Activated B cell treated with CpG ODN at 0.5 μM for 24 hours (primary cell): Measurements from ENCODE around the gene ACD. TPM values are rescaled to one million over a fixed set of nuclear protein-coding genes. Genes with fewer than 3 reads are reported as not detected.

Source experiments
- ATAC-seq: fragments of 200-7000 bp; cut with Tn5 transposase; one replicate; pipeline ENCODE4 v1.10.0; 2021; ENCODE audit warnings: low read depth, mild to moderate bottlenecking, moderate library complexity
- CTCF ChIA-PET: fragments of 350-600 bp; sonication (Branson Sonifier 250); formaldehyde crosslinking; loops from one replicate; lab custom pipeline; 2021; ENCODE audit warnings: antibody characterized with exemption; lab: Charles Lee
- POLR2A ChIA-PET: fragments of 350-600 bp; sonication (Branson Sonifier 250); formaldehyde crosslinking; loops from one replicate; lab custom pipeline; 2021; ENCODE audit warnings: antibody characterized with exemption; lab: Charles Lee
- DNase-seq: peaks from one replicate; pipeline ENCODE4 v3.0.0; 2022
- H3K27ac Mint-ChIP-seq: one replicate; pipeline ENCODE4 v1.8.0; 2020; ENCODE audit warnings: mixed read lengths
- H3K27me3 Mint-ChIP-seq: one replicate; pipeline ENCODE4 v1.8.0; 2021; ENCODE audit warnings: mixed read lengths
- H3K36me3 Mint-ChIP-seq: one replicate; pipeline ENCODE4 v1.8.0; 2021; ENCODE audit warnings: low read depth, mixed read lengths
- H3K4me1 Mint-ChIP-seq: one replicate; pipeline ENCODE4 v1.8.0; 2021; ENCODE audit warnings: mixed read lengths
- H3K4me3 Mint-ChIP-seq: one replicate; pipeline ENCODE4 v1.8.0; 2020; ENCODE audit warnings: mild to moderate bottlenecking, mixed read lengths
- H3K9me3 Mint-ChIP-seq: one replicate; pipeline ENCODE4 v1.8.0; 2020; ENCODE audit warnings: mixed read lengths
- intact Hi-C: fragments of 100-400 bp; cut with micrococcal nuclease; formaldehyde crosslinking; loops from one replicate; pipeline ENCODE4 v1.15.1; 2024
- total RNA-seq: library from RNA; stranded (reverse); gene quantifications from 2 replicates; pipeline ENCODE4 v1.2.3, GENCODE V29; 2022
- TF ChIP-seq, protein P1 (sequence below): fragments of 200-600 bp; IDR thresholded peaks from one replicate; pipeline ENCODE4 v1.8.0; 2022; ENCODE audit warnings: antibody characterized with exemption, mild to moderate bottlenecking

ACD gene
- total RNA-seq, 1 donor from 2014 or later: 38.2 TPM

DNA sequence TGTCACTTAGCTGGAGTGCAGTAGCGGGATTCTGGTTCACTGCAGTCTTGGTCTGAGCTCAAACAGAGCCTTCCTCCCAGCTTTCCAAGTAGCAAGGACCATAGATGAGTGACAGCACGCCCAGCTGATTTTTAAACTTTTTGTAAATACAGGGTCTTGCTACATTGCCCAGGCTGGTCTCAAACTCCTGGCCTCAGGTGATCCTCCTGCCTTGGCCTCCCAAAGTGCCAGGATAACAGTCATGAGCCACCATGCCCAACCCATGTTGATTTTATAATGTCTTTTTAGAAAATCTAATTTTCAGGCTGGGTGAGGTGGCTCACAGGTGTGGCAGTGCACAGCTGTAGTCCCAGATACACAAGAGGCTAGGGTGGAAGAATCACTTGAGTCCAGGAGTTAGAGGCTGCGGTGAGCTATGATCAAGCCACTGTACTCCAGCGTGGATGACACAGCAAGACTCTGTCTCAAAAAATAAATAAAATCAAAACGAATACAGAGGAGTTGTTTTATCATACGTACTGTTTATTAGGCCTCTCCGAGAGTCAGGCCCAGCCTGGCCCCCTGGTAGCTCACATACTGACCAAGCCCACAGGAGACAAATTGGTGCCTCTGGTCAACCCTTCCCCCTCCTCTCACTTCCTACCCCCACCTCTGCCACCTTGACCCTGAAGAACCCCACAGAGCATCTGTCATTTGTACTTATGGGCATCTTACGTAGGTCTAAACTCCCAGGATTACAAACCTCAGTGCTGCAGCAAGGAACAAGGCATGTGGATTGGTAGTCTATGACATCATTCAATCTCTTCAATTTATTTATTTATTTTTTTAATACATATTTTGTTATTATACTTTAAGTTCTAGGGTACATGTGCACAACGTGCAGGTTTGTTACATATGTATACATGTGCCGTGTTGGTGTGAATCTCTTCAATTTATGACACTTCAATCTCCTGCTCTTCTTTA lies 20.2 kb upstream of the ACD start:
- TF ChIP-seq, protein P1, sequence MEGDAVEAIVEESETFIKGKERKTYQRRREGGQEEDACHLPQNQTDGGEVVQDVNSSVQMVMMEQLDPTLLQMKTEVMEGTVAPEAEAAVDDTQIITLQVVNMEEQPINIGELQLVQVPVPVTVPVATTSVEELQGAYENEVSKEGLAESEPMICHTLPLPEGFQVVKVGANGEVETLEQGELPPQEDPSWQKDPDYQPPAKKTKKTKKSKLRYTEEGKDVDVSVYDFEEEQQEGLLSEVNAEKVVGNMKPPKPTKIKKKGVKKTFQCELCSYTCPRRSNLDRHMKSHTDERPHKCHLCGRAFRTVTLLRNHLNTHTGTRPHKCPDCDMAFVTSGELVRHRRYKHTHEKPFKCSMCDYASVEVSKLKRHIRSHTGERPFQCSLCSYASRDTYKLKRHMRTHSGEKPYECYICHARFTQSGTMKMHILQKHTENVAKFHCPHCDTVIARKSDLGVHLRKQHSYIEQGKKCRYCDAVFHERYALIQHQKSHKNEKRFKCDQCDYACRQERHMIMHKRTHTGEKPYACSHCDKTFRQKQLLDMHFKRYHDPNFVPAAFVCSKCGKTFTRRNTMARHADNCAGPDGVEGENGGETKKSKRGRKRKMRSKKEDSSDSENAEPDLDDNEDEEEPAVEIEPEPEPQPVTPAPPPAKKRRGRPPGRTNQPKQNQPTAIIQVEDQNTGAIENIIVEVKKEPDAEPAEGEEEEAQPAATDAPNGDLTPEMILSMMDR: no peak
- intact Hi-C loops: no loop called here
- Mint-ChIP-seq H3K27ac (no peak overlapping the region), H3K27me3 (no peaks in the 10 kb centered on the region), H3K9me3 (no peaks in the 10 kb centered on the region), H3K4me1 (peaks cover 16% of the 10 kb centered on the region), H3K4me3 (no peak overlapping the region), H3K36me3 (peaks cover 31% of the 10 kb centered on the region)
- POLR2A ChIA-PET: interaction anchor here (0.5 to 0.7 kb wide), 2 partner anchors 565 to 648 kb away, joined by 3 to 4 read pairs; partner anchors contain the start of gene PLA2G15
- ATAC-seq (no peak), DNase-seq (no peak)
- CTCF ChIA-PET: interaction anchor here (1.4 kb wide), 1 partner anchor 136 kb away, joined by 4 read pairs; no protein-coding TSS in a partner anchor

DNA sequence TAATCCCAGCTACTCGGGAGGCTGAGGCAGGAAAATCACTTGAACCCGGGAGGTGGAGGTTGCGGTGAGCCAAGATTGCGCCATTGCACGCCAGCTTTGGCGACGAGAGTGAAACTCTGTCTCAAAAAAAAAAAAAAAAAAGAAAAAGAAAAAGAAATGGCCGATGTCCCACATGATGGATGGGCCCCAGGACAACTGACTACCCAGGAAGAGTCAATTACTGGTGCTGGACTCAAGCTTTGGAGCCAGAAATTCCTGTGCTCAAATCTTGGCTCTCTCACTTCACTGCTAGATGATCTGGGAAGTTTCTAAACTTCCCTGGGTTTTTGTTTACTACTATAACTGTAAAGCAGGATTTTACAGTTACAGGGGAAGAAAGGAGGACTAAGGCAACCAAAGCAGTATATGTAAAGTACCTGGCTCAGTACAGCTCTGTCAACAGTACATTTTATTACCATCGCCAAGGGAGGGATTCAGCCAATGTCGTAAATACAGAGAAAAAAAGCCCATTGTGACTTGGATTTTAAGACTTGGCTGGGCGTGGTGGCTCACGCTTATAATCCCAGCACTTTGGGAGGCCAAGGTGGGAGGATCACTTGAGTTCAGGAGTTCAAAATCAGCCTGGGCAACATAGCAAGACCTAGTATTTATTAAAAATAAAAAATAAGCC lies 18.4 kb upstream of the ACD start:
- Mint-ChIP-seq H3K27ac (no peak overlapping the region), H3K9me3 (no peaks in the 10 kb centered on the region), H3K4me3 (no peak overlapping the region), H3K4me1 (peaks cover 16% of the 10 kb centered on the region), H3K27me3 (no peaks in the 10 kb centered on the region), H3K36me3 (peaks cover 26% of the 10 kb centered on the region)
- no peak for ATAC-seq
- DNase-seq: no peak
- intact Hi-C loops: no loop called here
- TF ChIP-seq, protein P1: no peak
- POLR2A ChIA-PET: interaction anchor here (0.6 to 1.1 kb wide), 5 partner anchors 21 to 344 kb away, joined by 3 to 6 read pairs (median 4); partner anchors contain the start of genes CARMIL2 and NUTF2
- CTCF ChIA-PET: interaction anchor here (1.4 kb wide), 1 partner anchor 138 kb away, joined by 4 read pairs; no protein-coding TSS in a partner anchor

DNA sequence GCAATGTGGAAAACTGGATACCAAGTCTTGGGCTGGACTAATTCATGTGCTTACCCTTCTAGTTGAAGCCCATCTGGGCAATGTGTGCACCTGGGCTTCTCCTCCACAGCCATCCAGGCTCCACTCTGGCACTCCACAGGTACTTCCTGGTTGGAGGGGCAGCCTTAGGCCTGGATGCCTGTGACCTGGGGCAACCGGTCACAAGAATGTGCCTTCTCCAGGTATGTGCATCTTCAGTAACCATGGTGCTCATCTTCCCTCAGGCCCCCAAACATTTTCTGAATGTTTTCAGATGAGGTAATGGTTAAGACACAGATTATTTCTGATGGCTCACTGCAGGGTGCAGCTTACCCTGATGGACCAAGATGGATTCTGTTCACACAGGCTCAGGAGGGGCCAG lies 17.7 kb upstream of the ACD start:
- TF ChIP-seq, protein P1: no peak
- ChIA-PET CTCF (no interaction called here), POLR2A (interaction anchor here (0.6 to 1.1 kb wide), 4 partner anchors 20 to 345 kb away, joined by 3 to 6 read pairs (median 4); partner anchors contain the start of genes CARMIL2 and NUTF2)
- Mint-ChIP-seq H3K27ac (no peak overlapping the region), H3K27me3 (no peaks in the 10 kb centered on the region), H3K9me3 (no peaks in the 10 kb centered on the region), H3K36me3 (peaks cover 22% of the 10 kb centered on the region), H3K4me1 (peaks cover 19% of the 10 kb centered on the region), H3K4me3 (no peak overlapping the region)
- intact Hi-C loops: no loop called here
- DNase-seq (no peak), ATAC-seq (no peak)

DNA sequence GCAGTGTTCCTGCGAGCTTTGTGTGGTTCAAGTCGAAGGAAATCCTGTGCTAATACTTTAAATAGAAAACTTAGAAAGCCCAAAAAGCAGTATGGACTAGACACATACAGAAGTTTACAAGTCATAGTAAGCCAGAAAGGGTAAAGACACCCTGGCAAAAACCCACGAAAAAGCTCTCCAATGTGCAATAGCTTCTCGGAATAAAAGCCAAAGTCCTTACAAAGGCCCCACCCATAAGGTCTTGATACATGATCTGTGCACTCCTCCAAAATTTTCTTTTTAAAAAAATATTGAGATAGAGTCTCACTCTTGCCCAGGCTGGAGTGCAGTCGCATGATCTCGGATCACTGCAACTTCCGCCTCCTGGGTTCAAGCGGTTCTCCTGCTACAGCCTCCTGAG lies 16.9 kb upstream of the ACD start:
- ATAC-seq: no peak
- ChIA-PET CTCF (no interaction called here), POLR2A (interaction anchor here (0.9 kb wide), 1 partner anchor 17 kb away, joined by 3 read pairs; the partner anchor contains the start of gene ACD)
- H3K4me1 Mint-ChIP-seq: peaks cover 23% of the 10 kb centered on the region
- H3K36me3 Mint-ChIP-seq: peaks cover 18% of the 10 kb centered on the region
- no peak overlapping the region for H3K27ac Mint-ChIP-seq
- DNase-seq: no peak
- no peak overlapping the region for H3K4me3 Mint-ChIP-seq
- TF ChIP-seq, protein P1: no peak
- no peaks in the 10 kb centered on the region for H3K9me3 Mint-ChIP-seq
- H3K27me3 Mint-ChIP-seq: no peaks in the 10 kb centered on the region
- intact Hi-C loops: no loop called here
